H54 (cell line): ENCODE data around the gene RFX7.
"Not testable (repeated sequence)": the region's sequence is repeated elsewhere in the genome, so short reads cannot be mapped to it uniquely, and the experiment has no call there.

Experiments used
- DNase-seq: peaks from one replicate; pipeline ENCODE4 v3.0.0; 2011; ENCODE audit warnings: low spot score, mixed read lengths; ENCODE audit not compliant: insufficient read length
- FAIRE-seq: peaks from 3 replicates; lab custom pipeline; 2011; peaks lifted over from hg19 to GRCh38; lab: Jason Lieb, UNC
- POLR2A ChIP-seq: IDR thresholded peaks from 2 replicates; pipeline ENCODE4 v1.6.1; 2011; ENCODE audit warnings: low read depth, mild to moderate bottlenecking, low read length

The RFX7 gene

DNA sequence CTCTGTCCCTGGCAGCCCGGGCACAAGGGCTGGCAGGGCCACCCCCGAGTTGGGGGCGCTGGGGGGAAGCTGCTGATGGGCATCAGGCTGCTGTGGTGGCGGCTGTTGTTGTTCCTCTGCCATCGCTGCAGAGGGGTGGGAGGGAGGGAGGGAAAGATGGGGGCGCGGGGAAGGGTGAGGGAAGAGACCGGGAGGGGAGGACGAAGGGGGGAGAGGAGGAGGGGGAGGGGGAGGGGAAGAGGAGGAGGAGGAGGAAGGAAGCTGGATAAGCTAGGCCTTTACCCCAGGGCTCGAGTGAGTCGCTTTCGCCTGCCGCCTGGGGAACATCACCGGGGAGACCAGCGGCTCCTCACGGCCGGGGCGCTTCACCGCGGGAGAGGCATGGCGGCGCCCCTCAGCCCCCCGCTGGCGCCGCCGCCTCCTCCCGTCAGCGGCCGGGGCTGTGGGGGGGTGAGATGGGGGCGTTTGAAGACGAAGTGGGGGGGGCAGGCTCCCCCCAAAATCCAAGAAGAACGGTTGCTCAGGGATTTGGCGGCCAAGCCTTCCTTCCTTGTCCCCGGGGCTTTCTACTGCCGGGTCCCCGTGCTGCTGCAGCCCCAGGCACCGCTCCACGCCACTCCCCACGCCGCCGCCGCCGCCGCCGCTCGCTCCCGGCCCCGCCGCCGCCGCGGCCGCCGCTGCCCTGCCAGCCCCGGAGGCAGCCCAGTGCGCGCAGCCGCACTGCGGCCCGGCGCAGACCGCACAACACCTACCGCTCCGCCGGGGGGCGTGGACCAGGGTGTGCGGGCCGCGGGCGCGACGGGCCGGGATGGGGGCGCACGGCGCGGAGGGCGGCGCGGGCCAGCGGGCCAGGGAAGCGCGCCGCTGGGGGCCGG is at the start of gene RFX7:
RFX7 (minus strand) TSS at position 717 of the 875 bp plus-strand sequence; CDS start at position 123, 594 bp downstream.
- no peak for FAIRE-seq
- DNase-seq: no peak
- peak; percentile 56; the same call in 1 of the 2 replicates for TF ChIP-seq POLR2A

DNA sequence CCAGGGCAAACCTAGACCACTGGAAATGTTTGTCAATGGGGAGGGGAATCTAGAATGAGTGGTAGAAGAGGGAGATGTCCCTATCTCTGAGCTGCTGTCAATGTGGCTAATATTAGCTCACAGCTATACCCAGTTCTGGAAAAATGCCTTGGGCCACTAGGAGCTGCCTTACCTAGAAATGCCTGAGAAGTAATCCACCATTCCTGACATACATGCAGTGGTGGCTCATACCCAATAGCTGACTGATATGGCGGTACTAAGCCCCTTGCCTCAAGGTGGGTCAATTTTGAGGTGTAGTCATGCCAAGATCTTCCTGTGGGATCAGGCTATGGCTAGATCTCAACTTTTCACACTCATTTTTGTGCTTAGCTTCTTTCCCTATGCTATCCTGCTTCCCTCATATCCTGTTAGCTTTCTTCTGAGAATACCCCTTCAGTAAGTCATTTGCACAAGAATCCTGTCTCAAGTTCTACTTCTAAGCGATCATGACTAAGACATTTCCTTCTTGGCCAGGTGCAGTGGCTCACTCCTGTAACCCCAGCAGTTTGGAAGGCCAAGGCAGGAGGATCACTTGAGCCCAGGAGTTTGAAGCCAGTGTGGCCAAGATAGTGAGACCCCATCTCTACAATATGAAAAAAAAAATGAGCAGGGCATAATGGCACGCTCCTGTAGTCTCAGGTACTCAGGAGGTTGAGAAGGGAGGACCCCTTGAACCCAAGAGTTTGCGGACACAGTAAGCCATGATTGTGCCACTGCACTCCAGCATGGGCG is 49.1 kb upstream of the RFX7 start:
- DNase-seq: no peak
- no peak for TF ChIP-seq POLR2A
- FAIRE-seq: no peak

GRCh38 chr15:56291741-56292140 is 48.1 kb upstream of the RFX7 start:
- no peak for TF ChIP-seq POLR2A
- FAIRE-seq (no peak), DNase-seq (no peak)

- FAIRE-seq: no peak
- DNase-seq: no peak
- TF ChIP-seq POLR2A: no peak
These were observed 42.5 kb upstream of the RFX7 start for GRCh38 chr15:56286213-56286612.

DNA sequence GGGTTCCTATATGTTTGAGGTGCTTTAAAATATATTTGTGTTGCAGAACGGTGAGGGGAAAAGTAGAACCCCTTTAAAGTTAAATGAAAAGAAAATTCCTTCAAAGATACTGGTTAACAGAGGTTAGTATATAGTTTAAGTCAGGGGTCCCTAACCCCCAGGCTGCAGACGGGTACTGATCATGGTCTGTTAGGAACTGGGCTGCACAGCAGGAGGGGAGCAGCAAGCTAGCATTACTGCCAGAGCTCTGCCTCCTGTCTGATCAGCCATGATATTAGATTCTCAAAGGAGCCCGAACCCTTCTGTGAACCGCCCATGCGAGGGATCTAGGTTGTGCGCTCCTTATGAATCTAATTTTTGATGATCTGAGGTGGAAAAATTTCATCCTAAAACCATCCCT is 37.5 kb upstream of the RFX7 start:
- no peak for FAIRE-seq
- no peak for DNase-seq
- no peak for TF ChIP-seq POLR2A

GRCh38 chr15:56273724-56274123 is 30.0 kb upstream of the RFX7 start:
- DNase-seq (no peak), FAIRE-seq (no peak)
- no peak for TF ChIP-seq POLR2A

GRCh38 chr15:56272454-56272853 is 28.8 kb upstream of the RFX7 start:
- no peak for FAIRE-seq
- no peak for TF ChIP-seq POLR2A

GRCh38 chr15:56266465-56266864 is 22.8 kb upstream of the RFX7 start:
- not testable (repeated sequence) for FAIRE-seq, DNase-seq

More at GRCh38 chr15:56272454-56272853, 28.8 kb upstream of the RFX7 start:
- DNase-seq: no peak

GRCh38 chr15:56261854-56262509 is 18.3 kb upstream of the RFX7 start:
- FAIRE-seq (peak; percentile 97), DNase-seq (no peak)
- no peak for TF ChIP-seq POLR2A

GRCh38 chr15:56257306-56257705 is 13.6 kb upstream of the RFX7 start:
- FAIRE-seq, DNase-seq: not testable (repeated sequence)

GRCh38 chr15:56254265-56254664 is 10.6 kb upstream of the RFX7 start:
- TF ChIP-seq POLR2A: no peak
- no peak for DNase-seq
- no peak for FAIRE-seq

DNA sequence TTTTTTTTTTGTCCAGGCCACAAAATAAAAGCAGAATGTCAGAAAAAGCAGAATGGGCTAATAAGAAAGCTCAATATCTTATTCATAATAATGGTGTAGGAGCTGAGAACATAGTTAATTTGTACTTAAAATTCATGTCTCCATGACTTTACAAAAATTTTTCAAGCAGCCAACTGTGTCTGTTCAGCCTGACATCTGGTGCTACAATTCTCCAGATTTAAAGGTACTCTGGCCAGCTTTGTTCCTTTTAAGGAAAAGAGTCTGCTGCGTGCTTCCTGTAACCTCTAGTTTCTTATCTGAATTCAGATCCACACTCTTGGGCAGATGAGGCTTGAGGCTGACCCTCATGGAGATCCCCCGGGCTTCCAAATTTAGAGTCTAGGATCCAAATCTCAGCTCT is 8.7 kb upstream of the RFX7 start:
- no peak for DNase-seq
- TF ChIP-seq POLR2A: no peak
- FAIRE-seq: no peak

GRCh38 chr15:56251315-56252095 is 7.8 kb upstream of the RFX7 start:
- FAIRE-seq (no peak), DNase-seq (no peak)
- TF ChIP-seq POLR2A: no peak
